GM18909 (cell line): Measurements from ENCODE around the gene PANK2.
"Not testable (repeated sequence)": the region's sequence is repeated elsewhere in the genome, so short reads cannot be mapped to it uniquely, and the experiment has no call there.

ENCODE experiments used
- ATAC-seq: cut with Tn5 transposase; IDR thresholded peaks from one replicate; pipeline ENCODE4 v1.9.1; 2021; ENCODE audit warnings: mild to moderate bottlenecking; ENCODE audit not compliant: unreplicated experiment, poor library complexity

The PANK2 gene

GRCh38 chr20:3869839-3870634, 19.1 kb upstream of the PANK2 start:
- no peak for ATAC-seq

- ATAC-seq, result no peak
These were observed 17.5 kb upstream of the PANK2 start for GRCh38 chr20:3871550-3872265.

GRCh38 chr20:3873507-3873906, 15.7 kb upstream of the PANK2 start:
- no peak for ATAC-seq

- no peak for ATAC-seq
These were observed 14.9 kb upstream of the PANK2 start for GRCh38 chr20:3874194-3874844.

- no peak for ATAC-seq
These were observed 13.7 kb upstream of the PANK2 start for GRCh38 chr20:3875378-3875974.

- no peak for ATAC-seq
These were observed 13.2 kb upstream of the PANK2 start for GRCh38 chr20:3876000-3876399.

- no peak for ATAC-seq
These were observed 12.5 kb upstream of the PANK2 start for GRCh38 chr20:3876676-3877075.

GRCh38 chr20:3878921-3879274, 10.3 kb upstream of the PANK2 start:
- ATAC-seq, result not testable (repeated sequence)

GRCh38 chr20:3885715-3886114, 3.5 kb upstream of the PANK2 start:
- no peak for ATAC-seq

GRCh38 chr20:3887876-3888620, 1.1 kb upstream of the PANK2 start:
- ATAC-seq, result no peak

- ATAC-seq, result peak; percentile 17
These were observed 556 bp downstream of the PANK2 start for GRCh38 chr20:3889489-3890397.

- ATAC-seq, result no peak
These were observed 1.2 kb downstream of the PANK2 start for GRCh38 chr20:3890398-3890751.

GRCh38 chr20:3890999-3891929, 2.1 kb downstream of the PANK2 start:
- ATAC-seq, result no peak

GRCh38 chr20:3894796-3895195, 5.6 kb downstream of the PANK2 start:
- no peak for ATAC-seq

GRCh38 chr20:3896302-3896701, 7.1 kb downstream of the PANK2 start:
- ATAC-seq, result no peak

GRCh38 chr20:3896853-3897583, 7.8 kb downstream of the PANK2 start:
- no peak for ATAC-seq

- not testable (repeated sequence) for ATAC-seq
These were observed 9.0 kb downstream of the PANK2 start for GRCh38 chr20:3898181-3898580.

GRCh38 chr20:3898639-3899038, 9.5 kb downstream of the PANK2 start:
- ATAC-seq, result no peak
